Measurements from ENCODE around the gene TRIM14.

DNA sequence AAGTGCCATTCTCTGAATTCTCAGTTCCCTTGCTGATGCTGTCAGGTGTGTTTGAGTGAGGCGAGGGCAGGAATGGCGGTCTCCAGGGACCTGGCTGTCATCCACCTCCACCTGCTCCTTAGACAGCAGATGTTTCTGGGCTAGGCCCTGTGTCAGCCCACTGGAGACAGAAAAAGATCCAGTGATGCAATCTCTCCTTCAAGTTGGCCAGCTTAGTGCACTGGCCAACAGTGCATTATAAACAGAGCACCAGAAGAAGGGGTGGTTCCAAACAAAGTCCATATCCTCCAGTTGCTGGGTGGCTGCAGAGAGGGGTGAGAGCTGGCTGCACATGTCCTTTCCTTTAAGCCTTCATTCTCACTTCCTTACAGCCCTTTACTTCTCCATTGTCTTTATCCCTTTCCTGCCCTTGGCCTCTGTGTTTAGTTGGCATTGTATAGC lies 35.9 kb downstream of the TRIM14 start:
- no peak for TF ChIP-seq CTCF (IDR thresholded peaks at IDR 0.05)
- no peak for TF ChIP-seq POLR2A (IDR thresholded peaks at IDR 0.05)

All from right lobe of liver (tissue), 4 donors.